ENCODE measurements around the gene GGN.

DNA sequence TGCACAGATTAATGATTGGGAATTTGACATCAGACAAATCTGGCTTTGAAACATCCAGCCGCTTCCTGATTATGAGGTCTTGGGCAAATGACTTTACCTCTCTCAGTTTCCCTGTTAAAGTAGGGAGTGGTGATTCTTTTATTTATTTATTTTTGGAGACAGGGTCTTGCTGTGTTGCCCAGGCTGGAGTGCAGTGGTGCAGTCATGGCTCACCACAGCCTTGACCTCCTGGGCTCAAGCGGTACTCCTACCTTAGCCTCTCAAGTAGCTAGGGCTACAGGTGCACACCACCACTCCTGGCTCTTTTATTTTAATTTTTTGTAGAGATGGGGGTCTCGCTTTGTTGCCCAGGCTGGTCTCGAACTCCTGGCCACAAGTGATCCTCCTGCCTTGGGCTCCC is 10.8 kb downstream of the GGN start:
- TF ChIP-seq, protein P1, sequence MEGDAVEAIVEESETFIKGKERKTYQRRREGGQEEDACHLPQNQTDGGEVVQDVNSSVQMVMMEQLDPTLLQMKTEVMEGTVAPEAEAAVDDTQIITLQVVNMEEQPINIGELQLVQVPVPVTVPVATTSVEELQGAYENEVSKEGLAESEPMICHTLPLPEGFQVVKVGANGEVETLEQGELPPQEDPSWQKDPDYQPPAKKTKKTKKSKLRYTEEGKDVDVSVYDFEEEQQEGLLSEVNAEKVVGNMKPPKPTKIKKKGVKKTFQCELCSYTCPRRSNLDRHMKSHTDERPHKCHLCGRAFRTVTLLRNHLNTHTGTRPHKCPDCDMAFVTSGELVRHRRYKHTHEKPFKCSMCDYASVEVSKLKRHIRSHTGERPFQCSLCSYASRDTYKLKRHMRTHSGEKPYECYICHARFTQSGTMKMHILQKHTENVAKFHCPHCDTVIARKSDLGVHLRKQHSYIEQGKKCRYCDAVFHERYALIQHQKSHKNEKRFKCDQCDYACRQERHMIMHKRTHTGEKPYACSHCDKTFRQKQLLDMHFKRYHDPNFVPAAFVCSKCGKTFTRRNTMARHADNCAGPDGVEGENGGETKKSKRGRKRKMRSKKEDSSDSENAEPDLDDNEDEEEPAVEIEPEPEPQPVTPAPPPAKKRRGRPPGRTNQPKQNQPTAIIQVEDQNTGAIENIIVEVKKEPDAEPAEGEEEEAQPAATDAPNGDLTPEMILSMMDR (conservative IDR thresholded peaks at IDR 0.05 in 1 of 2, IDR thresholded peaks at IDR 0.05 in 1 of 2; ENCODE audit: low read depth in 1 of 2, low read length in 2 of 2): no peak
- no peak for TF ChIP-seq EZH2 (IDR thresholded peaks at IDR 0.05; ENCODE audit: low read length, missing control alignments)

All from fibroblast of lung (primary cell).